Measurements from ENCODE around the gene MTHFD2. TPM values are rescaled to one million over a fixed set of nuclear protein-coding genes. Genes with fewer than 3 reads are reported as not detected.

Gene MTHFD2
- total and polyA plus RNA-seq, 2 experiments from 2014 or later: 144 to 215 TPM

DNA sequence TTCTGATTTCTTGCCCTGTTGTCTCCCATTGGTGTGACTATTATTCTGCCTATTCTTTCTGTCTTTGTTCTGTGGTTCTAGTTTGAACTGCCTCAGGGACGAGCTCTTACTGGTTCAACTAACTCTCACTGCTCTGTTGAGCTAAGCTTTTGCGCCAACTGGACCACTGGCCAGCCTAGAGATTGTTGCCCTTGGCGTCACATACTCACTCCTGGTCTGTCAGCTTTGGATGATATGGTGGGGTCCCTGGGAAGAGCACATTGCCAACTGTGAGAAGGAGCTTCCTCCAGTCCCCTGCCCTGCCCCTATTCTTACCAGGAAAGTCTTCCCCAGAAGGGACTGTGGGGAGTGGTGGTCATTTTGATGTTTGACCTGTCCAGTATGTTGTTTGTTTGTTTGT is 6.0 kb downstream of the MTHFD2 start:
- TF ChIP-seq EZH2 (IDR thresholded peaks at IDR 0.05; ENCODE audit: insufficient read depth, poor library complexity, severe bottlenecking): no peak
- TF ChIP-seq EZH2phosphoT487 (IDR thresholded peaks at IDR 0.05; ENCODE audit: insufficient read depth, low read depth): no peak
- no peaks in the 10 kb centered on the region for H3K9me2 ChIP-seq (ENCODE audit: insufficient read depth)
- H2AFZ ChIP-seq: no peak overlapping the region
- no peak overlapping the region for H3K4me2 ChIP-seq (ENCODE audit: unreplicated experiment)
- H3K4me1 ChIP-seq (ENCODE audit: insufficient read depth): peaks cover 40% of the 10 kb centered on the region
- H3K9me3 ChIP-seq (ENCODE audit: low read depth): no peaks in the 10 kb centered on the region
- no peak overlapping the region for H3K9ac ChIP-seq
- H3K27ac ChIP-seq: no peak overlapping the region
- peaks cover 58% of the 10 kb centered on the region for H3K36me3 ChIP-seq (ENCODE audit: low read depth)
- peaks cover 100% of the 10 kb centered on the region for H3K79me2 ChIP-seq (ENCODE audit: insufficient read depth)
- H3K4me3 ChIP-seq: no peak overlapping the region
- H4K20me1 ChIP-seq (ENCODE audit: insufficient read depth): peaks cover 35% of the 10 kb centered on the region; the same call in 1 of the 2 replicates
- H3K27me3 ChIP-seq (replicated peaks; ENCODE audit: insufficient read depth): no peaks in the 10 kb centered on the region
- in situ Hi-C loops (cut with MboI): no loop called here
- H3F3A ChIP-seq (ENCODE audit: insufficient read depth): peaks cover 44% of the 10 kb centered on the region
- DNase-seq: no peak
- WGBS, 2 experiments (ENCODE audit: low coverage in 1 of 2, low lambda C conversion rate in 2 of 2, missing lambda C conversion rate in 2 of 2): 88 to 93% methylated on average over 3 of the region's 3 CpGs

DNA sequence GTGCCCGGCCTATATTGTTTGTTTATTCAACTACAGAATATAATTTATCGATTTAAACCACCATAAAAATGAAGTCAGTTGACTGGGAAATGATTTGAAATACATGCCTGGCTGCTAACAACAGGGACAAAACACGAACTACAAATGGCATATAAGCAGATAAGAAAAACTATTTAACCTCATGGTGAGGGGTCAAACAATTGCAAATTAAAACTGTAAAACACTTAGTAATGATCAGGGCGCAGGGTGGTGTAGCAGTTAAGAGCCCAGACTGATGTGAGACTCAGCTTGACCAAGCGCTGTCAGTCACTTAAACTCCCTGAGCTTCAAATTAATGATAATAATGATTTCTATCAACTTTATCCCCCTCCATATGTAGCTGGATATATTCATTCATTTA is 6.7 kb downstream of the MTHFD2 start:
- Histone ChIP-seq H3K9me3 (ENCODE audit: low read depth) (no peaks in the 10 kb centered on the region), H3K4me3 (no peak overlapping the region), H3K27ac (no peak overlapping the region), H3K4me1 (ENCODE audit: insufficient read depth) (peaks cover 33% of the 10 kb centered on the region), H2AFZ (no peak overlapping the region), H3K9ac (no peak overlapping the region), H3K27me3 (replicated peaks; ENCODE audit: insufficient read depth) (no peaks in the 10 kb centered on the region), H4K20me1 (ENCODE audit: insufficient read depth) (peaks cover 33% of the 10 kb centered on the region; the same call in 1 of the 2 replicates), H3K9me2 (ENCODE audit: insufficient read depth) (no peaks in the 10 kb centered on the region), H3K4me2 (ENCODE audit: unreplicated experiment) (no peak overlapping the region), H3K79me2 (ENCODE audit: insufficient read depth) (peaks cover 100% of the 10 kb centered on the region), H3K36me3 (ENCODE audit: low read depth) (peaks cover 65% of the 10 kb centered on the region), H3F3A (ENCODE audit: insufficient read depth) (peaks cover 37% of the 10 kb centered on the region)
- in situ Hi-C loops (cut with MboI): no loop called here
- no peak for TF ChIP-seq EZH2phosphoT487 (IDR thresholded peaks at IDR 0.05; ENCODE audit: insufficient read depth, low read depth)
- TF ChIP-seq EZH2 (IDR thresholded peaks at IDR 0.05; ENCODE audit: insufficient read depth, poor library complexity, severe bottlenecking): no peak
- no peak for DNase-seq
- WGBS, 2 experiments (ENCODE audit: low coverage in 1 of 2, low lambda C conversion rate in 2 of 2, missing lambda C conversion rate in 2 of 2): 95 to 98% methylated on average over 5 of the region's 5 CpGs

DNA sequence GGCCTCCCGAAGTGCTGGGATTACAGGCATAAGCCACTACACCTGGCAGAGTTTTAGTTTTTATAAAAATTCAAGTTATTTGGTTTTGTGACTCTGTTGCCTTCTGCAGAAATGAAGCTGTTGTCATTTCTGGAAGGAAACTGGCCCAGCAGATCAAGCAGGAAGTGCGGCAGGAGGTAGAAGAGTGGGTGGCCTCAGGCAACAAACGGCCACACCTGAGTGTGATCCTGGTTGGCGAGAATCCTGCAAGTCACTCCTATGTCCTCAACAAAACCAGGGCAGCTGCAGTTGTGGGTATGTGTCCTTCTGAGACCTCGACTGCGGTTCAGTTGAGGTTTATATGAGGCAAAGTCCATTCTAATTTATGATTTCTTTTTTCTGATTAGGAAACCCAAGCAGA is 7.2 kb downstream of the MTHFD2 start:
- H4K20me1 ChIP-seq (ENCODE audit: insufficient read depth): peaks cover 28% of the 10 kb centered on the region; the same call in 1 of the 2 replicates

DNA sequence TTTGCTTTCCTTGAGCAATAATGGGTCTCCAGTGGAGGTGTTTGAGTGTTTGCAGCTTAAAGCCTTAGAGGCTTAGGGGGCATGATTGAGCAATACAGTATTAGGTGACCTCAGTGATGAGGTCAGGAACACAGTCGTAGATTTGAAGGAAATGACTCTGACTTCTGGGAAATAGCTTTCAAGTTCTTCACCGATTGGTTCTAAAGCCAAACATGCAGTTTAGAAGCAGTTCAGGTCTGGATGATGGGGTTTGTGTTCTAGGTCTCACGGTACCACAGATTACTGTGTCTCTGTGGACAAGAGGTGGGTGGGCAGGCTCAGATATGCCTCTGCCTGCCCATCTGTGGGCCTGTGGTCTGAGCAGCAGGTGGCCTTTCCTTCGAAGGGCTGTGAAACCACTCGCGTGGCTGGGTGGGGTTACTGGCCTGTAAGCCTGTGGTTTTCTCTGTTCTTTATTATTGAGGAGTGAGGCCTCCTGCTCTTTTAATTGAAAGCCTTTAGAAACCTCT is 7.8 kb downstream of the MTHFD2 start:
- WGBS, 2 experiments (ENCODE audit: low coverage in 1 of 2, low lambda C conversion rate in 2 of 2, missing lambda C conversion rate in 2 of 2): 79% methylated on average over 6 of the region's 6 CpGs
- Histone ChIP-seq H4K20me1 (ENCODE audit: insufficient read depth) (peaks cover 21% of the 10 kb centered on the region; the same call in 1 of the 2 replicates), H3K4me1 (ENCODE audit: insufficient read depth) (peaks cover 22% of the 10 kb centered on the region), H3K79me2 (ENCODE audit: insufficient read depth) (peaks cover 92% of the 10 kb centered on the region), H3K27ac (peak overlapping the region; percentile 33), H3F3A (ENCODE audit: insufficient read depth) (peaks cover 26% of the 10 kb centered on the region), H3K9me2 (ENCODE audit: insufficient read depth) (no peaks in the 10 kb centered on the region), H3K4me3 (no peak overlapping the region), H3K9me3 (ENCODE audit: low read depth) (no peaks in the 10 kb centered on the region), H3K36me3 (ENCODE audit: low read depth) (peaks cover 75% of the 10 kb centered on the region), H3K4me2 (ENCODE audit: unreplicated experiment) (no peak overlapping the region), H2AFZ (no peak overlapping the region), H3K27me3 (replicated peaks; ENCODE audit: insufficient read depth) (no peaks in the 10 kb centered on the region), H3K9ac (0 out of 2 replicates have a peak overlapping the region, but pooled peaks have one; percentile 5)
- peak; percentile 70 for DNase-seq
- TF ChIP-seq EZH2 (IDR thresholded peaks at IDR 0.05; ENCODE audit: insufficient read depth, poor library complexity, severe bottlenecking): no peak
- TF ChIP-seq EZH2phosphoT487 (IDR thresholded peaks at IDR 0.05; ENCODE audit: insufficient read depth, low read depth): no peak
- in situ Hi-C loops (cut with MboI): no loop called here

More for the DNA sequence above, 7.2 kb downstream of the MTHFD2 start:
- H2AFZ ChIP-seq: no peak overlapping the region
- TF ChIP-seq EZH2phosphoT487 (IDR thresholded peaks at IDR 0.05; ENCODE audit: insufficient read depth, low read depth): no peak
- TF ChIP-seq EZH2 (IDR thresholded peaks at IDR 0.05; ENCODE audit: insufficient read depth, poor library complexity, severe bottlenecking): no peak
- peaks cover 98% of the 10 kb centered on the region for H3K79me2 ChIP-seq (ENCODE audit: insufficient read depth)
- peaks cover 32% of the 10 kb centered on the region for H3F3A ChIP-seq (ENCODE audit: insufficient read depth)
- no peak overlapping the region for H3K4me2 ChIP-seq (ENCODE audit: unreplicated experiment)
- in situ Hi-C loops (cut with MboI): no loop called here
- H3K9me2 ChIP-seq (ENCODE audit: insufficient read depth): no peaks in the 10 kb centered on the region
- H3K4me1 ChIP-seq (ENCODE audit: insufficient read depth): peaks cover 28% of the 10 kb centered on the region
- no peaks in the 10 kb centered on the region for H3K27me3 ChIP-seq (replicated peaks; ENCODE audit: insufficient read depth)
- H3K36me3 ChIP-seq (ENCODE audit: low read depth): peaks cover 70% of the 10 kb centered on the region
- H3K4me3 ChIP-seq: no peak overlapping the region
- DNase-seq: no peak
- 87 to 92% methylated on average over 6 of the region's 6 CpGs for WGBS, 2 experiments (ENCODE audit: low coverage in 1 of 2, low lambda C conversion rate in 2 of 2, missing lambda C conversion rate in 2 of 2)
- no peaks in the 10 kb centered on the region for H3K9me3 ChIP-seq (ENCODE audit: low read depth)
- 0 out of 2 replicates have a peak overlapping the region, but pooled peaks have one; percentile 1 for H3K27ac ChIP-seq
- no peak overlapping the region for H3K9ac ChIP-seq

Data from GM23248 (cell line).